Prostate gland (tissue), 2 donors: ENCODE data around the gene GFRA1. TPM values are rescaled to one million over a fixed set of nuclear protein-coding genes. Genes with fewer than 3 reads are reported as not detected.

Experiments
- DNase-seq: peaks from one replicate; pipeline ENCODE4 v3.0.0-alpha.2; 2019; ENCODE audit warnings: low spot score
- H3K27ac ChIP-seq, 2 donors: fragments of 200-600 bp; sonication (generic); 2 replicates each; pipeline ENCODE4 v1.5.1; 2017 to 2019
- H3K27me3 ChIP-seq: fragments of 200-600 bp; sonication (generic); replicated peaks from 2 replicates; pipeline ENCODE4 v1.5.1; 2019; ENCODE audit not compliant: insufficient read depth
- H3K36me3 ChIP-seq, 2 donors: fragments of 200-600 bp; sonication (generic); 1 replicate in 1 of 2; 2 replicates in 1 of 2; pipeline versions ENCODE4 v1.5.1 to v1.8.1; 2017 to 2019
- H3K4me1 ChIP-seq: fragments of 200-600 bp; sonication (generic); replicated peaks from 2 replicates; pipeline ENCODE4 v1.5.1; 2019
- H3K4me3 ChIP-seq, 2 donors: fragments of 200-600 bp; sonication (generic); 2 replicates each; pipeline ENCODE4 v1.5.1; 2017 to 2019
- H3K9me3 ChIP-seq: fragments of 200-600 bp; sonication (generic); 2 replicates; pipeline ENCODE4 v1.5.1; 2017
- CTCF ChIP-seq, 4 experiments: fragments of 200-600 bp in 2 of 4; fragments of 450-650 bp in 2 of 4; sonication (generic) in 2 of 4; IDR thresholded peaks; 1 replicate in 3 of 4; 2 replicates in 1 of 4; pipeline ENCODE4 v1.5.1; 2016 to 2019; ENCODE audit warnings: antibody characterized with exemption in 4 of 4, mild to moderate bottlenecking in 2 of 4, moderate library complexity in 2 of 4
- POLR2A ChIP-seq: fragments of 450-650 bp; IDR thresholded peaks from one replicate; pipeline ENCODE4 v1.6.1; 2016; ENCODE audit warnings: antibody characterized with exemption, mild to moderate bottlenecking
- POLR2AphosphoS5 ChIP-seq: sonication (generic); formaldehyde crosslinking; IDR thresholded peaks from one replicate; pipeline ENCODE4 v1.6.1; 2017; ENCODE audit warnings: antibody characterized with exemption
- WGBS: methylation state at CpG from one replicate; pipeline ENCODE4 v1.1.5; 2018; 5-methylcytosine and 5-hydroxymethylcytosine counted together
- intact Hi-C: fragments of 100-400 bp; cut with DNase I; formaldehyde crosslinking; loops from one replicate; pipeline ENCODE4 v1.14.2; 2022
- total RNA-seq, 2 donors: library from RNA; depleted of rRNA; stranded (reverse); fragments of >200 nt; gene quantifications; one replicate each; pipeline ENCODE4 v1.1.0, GENCODE V29; 2016

The GFRA1 gene
- total RNA-seq, 2 donors from 2014 or later = 5.1 to 14.5 TPM

GRCh38 chr10:116141246-116141645, 131.8 kb downstream of the GFRA1 start:
- H3K4me3 ChIP-seq = no peak overlapping the region
- WGBS = 86% methylated on average over 5 of the region's 5 CpGs
- no peak for DNase-seq
- TF ChIP-seq CTCF (IDR thresholded peaks at IDR 0.05) (no peak), POLR2AphosphoS5 (no peak), POLR2A (no peak)
- intact Hi-C loops = no loop called here
- no peaks in the 10 kb centered on the region for H3K4me1 ChIP-seq
- no peak overlapping the region for H3K27ac ChIP-seq
- no peaks in the 10 kb centered on the region for H3K9me3 ChIP-seq
- H3K27me3 ChIP-seq = no peaks in the 10 kb centered on the region
- H3K36me3 ChIP-seq = no peaks in the 10 kb centered on the region

GRCh38 chr10:116139886-116140285, 133.1 kb downstream of the GFRA1 start:
- H3K36me3 ChIP-seq = no peaks in the 10 kb centered on the region
- no peaks in the 10 kb centered on the region for H3K9me3 ChIP-seq
- WGBS = 65% methylated on average over 3 of the region's 3 CpGs
- H3K27me3 ChIP-seq = no peaks in the 10 kb centered on the region
- H3K4me3 ChIP-seq = no peak overlapping the region
- H3K4me1 ChIP-seq = no peaks in the 10 kb centered on the region
- no peak overlapping the region for H3K27ac ChIP-seq
- TF ChIP-seq POLR2A = no peak
- TF ChIP-seq CTCF (IDR thresholded peaks at IDR 0.05) = no peak
- TF ChIP-seq POLR2AphosphoS5 = no peak
- DNase-seq = no peak
- intact Hi-C loops = no loop called here

- intact Hi-C loops = no loop called here
- H3K36me3 ChIP-seq = no peaks in the 10 kb centered on the region
- TF ChIP-seq POLR2A (no peak), POLR2AphosphoS5 (no peak), CTCF (IDR thresholded peaks at IDR 0.05) (no peak)
- no peak overlapping the region for H3K27ac ChIP-seq
- no peak for DNase-seq
- H3K27me3 ChIP-seq = no peaks in the 10 kb centered on the region
- H3K4me1 ChIP-seq = no peaks in the 10 kb centered on the region
- WGBS = 37% methylated on average over 4 of the region's 4 CpGs
- no peak overlapping the region for H3K4me3 ChIP-seq
- H3K9me3 ChIP-seq = no peaks in the 10 kb centered on the region
Measured at GRCh38 chr10:116138897-116139296, 134.1 kb downstream of the GFRA1 start.

- H3K4me1 ChIP-seq = no peaks in the 10 kb centered on the region
- no peak overlapping the region for H3K4me3 ChIP-seq
- no peaks in the 10 kb centered on the region for H3K36me3 ChIP-seq
- H3K27me3 ChIP-seq = no peaks in the 10 kb centered on the region
- H3K9me3 ChIP-seq = no peaks in the 10 kb centered on the region
- 30% methylated on average over 4 of the region's 4 CpGs for WGBS
- TF ChIP-seq CTCF (IDR thresholded peaks at IDR 0.05) (no peak), POLR2A (no peak), POLR2AphosphoS5 (no peak)
- H3K27ac ChIP-seq = no peak overlapping the region
- intact Hi-C loops = no loop called here
- DNase-seq = no peak
Measured at GRCh38 chr10:116136261-116136660, 136.7 kb downstream of the GFRA1 start.

GRCh38 chr10:116134322-116134721, 138.7 kb downstream of the GFRA1 start:
- 13% methylated on average over 3 of the region's 3 CpGs for WGBS
- Histone ChIP-seq H3K27ac (no peak overlapping the region), H3K4me3 (no peak overlapping the region), H3K4me1 (no peaks in the 10 kb centered on the region), H3K9me3 (no peaks in the 10 kb centered on the region), H3K27me3 (no peaks in the 10 kb centered on the region), H3K36me3 (no peaks in the 10 kb centered on the region)
- no peak for DNase-seq
- intact Hi-C loops = no loop called here
- TF ChIP-seq POLR2A = no peak
- no peak for TF ChIP-seq POLR2AphosphoS5
- no peak for TF ChIP-seq CTCF (IDR thresholded peaks at IDR 0.05)
